GM23338 (cell line): Measurements from ENCODE around the gene LOXL3. TPM values are rescaled to one million over a fixed set of nuclear protein-coding genes. Genes with fewer than 3 reads are reported as not detected.

ENCODE experiments used
- ATAC-seq: fragments of 200-7000 bp; cut with Tn5 transposase; 3 replicates; pipeline ENCODE4 v1.9.1; 2020
- DNase-seq: peaks from one replicate; pipeline ENCODE4 v3.0.0-alpha.2; 2015; ENCODE audit warnings: low spot score
- H2AFZ ChIP-seq: fragments of 200-600 bp; sonication (generic); 2 replicates; pipeline ENCODE4 v1.8.0; 2016; ENCODE audit warnings: antibody characterized with exemption, mild to moderate bottlenecking, moderate library complexity
- H3F3A ChIP-seq: fragments of 200-600 bp; sonication (generic); replicated peaks from 2 replicates; pipeline ENCODE4 v1.8.0; 2017; ENCODE audit warnings: antibody characterized with exemption, mixed run types, low read depth
- H3K27ac ChIP-seq: fragments of 200-600 bp; sonication (generic); 2 replicates; pipeline ENCODE4 v1.6.1; 2016; ENCODE audit warnings: low read depth
- H3K27me3 ChIP-seq: fragments of 200-600 bp; sonication (generic); 2 replicates; pipeline ENCODE4 v1.8.0; 2016; ENCODE audit warnings: mild to moderate bottlenecking, mixed run types, moderate library complexity; ENCODE audit not compliant: insufficient read depth
- H3K36me3 ChIP-seq: fragments of 200-600 bp; sonication (generic); 2 replicates; pipeline ENCODE4 v1.8.0; 2016; ENCODE audit warnings: mild to moderate bottlenecking; ENCODE audit not compliant: insufficient read depth
- H3K4me1 ChIP-seq: fragments of 200-600 bp; sonication (generic); 2 replicates; pipeline ENCODE4 v1.8.0; 2016; ENCODE audit warnings: mild to moderate bottlenecking, moderate library complexity; ENCODE audit not compliant: insufficient read depth
- H3K4me2 ChIP-seq: fragments of 200-600 bp; sonication (generic); 2 replicates; pipeline ENCODE4 v1.7.1; 2017; ENCODE audit warnings: mixed run types
- H3K4me3 ChIP-seq: fragments of 200-600 bp; sonication (generic); 2 replicates; pipeline ENCODE4 v1.6.1; 2016; ENCODE audit warnings: mixed run types
- H3K79me2 ChIP-seq: fragments of 200-600 bp; sonication (generic); replicated peaks from 2 replicates; pipeline ENCODE4 v1.8.0; 2017; ENCODE audit warnings: mild to moderate bottlenecking; ENCODE audit not compliant: insufficient read depth
- H3K9me2 ChIP-seq: fragments of 200-600 bp; sonication (generic); 2 replicates; pipeline ENCODE4 v1.8.0; 2017; ENCODE audit not compliant: insufficient read depth
- H4K20me1 ChIP-seq: fragments of 200-600 bp; sonication (generic); replicated peaks from 2 replicates; pipeline ENCODE4 v1.8.0; 2017; ENCODE audit warnings: mild to moderate bottlenecking; ENCODE audit not compliant: insufficient read depth
- H3K27ac Mint-ChIP-seq: 2 replicates; pipeline ENCODE4 v1.8.0; 2020; ENCODE audit warnings: inconsistent platforms, mild to moderate bottlenecking, moderate library complexity, mixed read lengths
- H3K27me3 Mint-ChIP-seq: 3 replicates; pipeline ENCODE4 v1.8.0; 2022; ENCODE audit warnings: low read depth, mild to moderate bottlenecking, moderate library complexity, mixed read lengths, inconsistent platforms; ENCODE audit not compliant: insufficient read depth, poor library complexity
- H3K36me3 Mint-ChIP-seq: 3 replicates; pipeline ENCODE4 v1.8.0; 2021; ENCODE audit warnings: low read depth, mild to moderate bottlenecking, inconsistent platforms, moderate library complexity, mixed read lengths
- H3K4me1 Mint-ChIP-seq: 3 replicates; pipeline ENCODE4 v1.8.0; 2020; ENCODE audit warnings: mild to moderate bottlenecking, inconsistent platforms, mixed read lengths
- H3K4me3 Mint-ChIP-seq: 3 replicates; pipeline ENCODE4 v1.8.0; 2021; ENCODE audit warnings: moderate library complexity, mild to moderate bottlenecking, inconsistent platforms, mixed read lengths
- H3K9me3 Mint-ChIP-seq: 3 replicates; pipeline ENCODE4 v1.8.0; 2020; ENCODE audit warnings: moderate library complexity, mild to moderate bottlenecking, inconsistent platforms, mixed read lengths
- CREB1 ChIP-seq: fragments of 250-450 bp; sonication (Bioruptor Pico); IDR thresholded peaks from 2 replicates; pipeline ENCODE4 v1.5.0; 2020; ENCODE audit warnings: low read depth, mild to moderate bottlenecking, moderate library complexity
- EZH2 ChIP-seq: fragments of 200-600 bp; sonication (generic); IDR thresholded peaks from one replicate; pipeline ENCODE4 v1.8.0; 2017; ENCODE audit warnings: antibody characterized with exemption, mild to moderate bottlenecking, low read depth; ENCODE audit not compliant: unreplicated experiment
- JUNB ChIP-seq: IDR thresholded peaks from one replicate; pipeline ENCODE4 v1.6.1; 2016; ENCODE audit warnings: antibody characterized with exemption; ENCODE audit not compliant: unreplicated experiment
- polyA plus RNA-seq: library from polyadenylated mRNA; unstranded; fragments of >200 nt; fragmentation: Nextera tagmentation; extraction: Ambion mirVana; gene quantifications from 2 replicates; pipeline ENCODE4 v1.2.1, GENCODE V29; 2016
- total RNA-seq: library from RNA; depleted of rRNA; stranded (reverse); fragments of >200 nt; shearing (Covaris generic); gene quantifications from 2 replicates; pipeline ENCODE4 v1.2.3, GENCODE V29; 2014
- TF ChIP-seq, protein P1 (sequence below): fragments of 250-450 bp; sonication (Bioruptor Pico); IDR thresholded peaks from 2 replicates; pipeline ENCODE4 v1.5.0; 2020; ENCODE audit warnings: mild to moderate bottlenecking, moderate library complexity
- TF ChIP-seq, protein P2 (sequence below), 2 experiments: fragments of 200-600 bp in 1 of 2; sonication (generic) in 1 of 2; conservative IDR thresholded peaks; 2 replicates each; pipeline versions ENCODE4 v1.5.1 to v1.6.1; 2016 to 2017; ENCODE audit warnings: antibody characterized with exemption in 2 of 2, low read depth in 2 of 2, mild to moderate bottlenecking in 2 of 2, moderate library complexity in 1 of 2

LOXL3 gene
- total and polyA plus RNA-seq, 2 experiments from 2014 or later, result 4.7 to 14.9 TPM

DNA sequence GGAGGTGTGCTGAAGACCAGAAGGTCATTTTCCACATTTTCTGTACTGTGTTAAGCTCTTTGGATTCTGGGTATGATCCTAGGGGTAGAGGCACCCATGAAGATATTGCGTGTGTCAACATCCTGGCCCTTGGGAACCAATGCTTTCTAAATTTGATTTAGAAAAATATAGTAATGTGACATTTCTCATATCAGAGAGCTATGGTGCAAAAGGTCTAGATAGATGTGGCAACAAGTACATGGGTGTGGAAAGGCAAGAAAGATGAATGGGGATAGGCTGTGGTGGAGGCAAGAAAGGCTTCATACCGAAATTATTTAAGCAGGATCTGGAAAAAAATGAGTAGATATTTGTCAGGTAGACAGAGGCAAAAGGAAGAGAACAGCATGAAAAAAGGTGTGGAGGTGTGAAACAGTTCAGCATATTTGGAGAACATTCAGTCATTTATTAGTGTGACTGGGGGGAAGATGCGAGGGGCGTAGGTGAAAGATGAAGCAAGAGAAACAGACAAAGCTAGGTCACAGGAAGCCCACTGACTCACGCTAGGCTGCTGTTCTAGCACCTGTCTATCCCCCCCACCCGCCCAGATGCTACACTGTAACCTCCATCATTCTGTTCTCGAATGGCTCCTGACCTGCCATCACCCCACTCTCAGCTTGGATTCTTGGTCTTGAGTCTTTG lies 12.5 kb upstream of the LOXL3 start (continued):
- TF ChIP-seq, protein P1, sequence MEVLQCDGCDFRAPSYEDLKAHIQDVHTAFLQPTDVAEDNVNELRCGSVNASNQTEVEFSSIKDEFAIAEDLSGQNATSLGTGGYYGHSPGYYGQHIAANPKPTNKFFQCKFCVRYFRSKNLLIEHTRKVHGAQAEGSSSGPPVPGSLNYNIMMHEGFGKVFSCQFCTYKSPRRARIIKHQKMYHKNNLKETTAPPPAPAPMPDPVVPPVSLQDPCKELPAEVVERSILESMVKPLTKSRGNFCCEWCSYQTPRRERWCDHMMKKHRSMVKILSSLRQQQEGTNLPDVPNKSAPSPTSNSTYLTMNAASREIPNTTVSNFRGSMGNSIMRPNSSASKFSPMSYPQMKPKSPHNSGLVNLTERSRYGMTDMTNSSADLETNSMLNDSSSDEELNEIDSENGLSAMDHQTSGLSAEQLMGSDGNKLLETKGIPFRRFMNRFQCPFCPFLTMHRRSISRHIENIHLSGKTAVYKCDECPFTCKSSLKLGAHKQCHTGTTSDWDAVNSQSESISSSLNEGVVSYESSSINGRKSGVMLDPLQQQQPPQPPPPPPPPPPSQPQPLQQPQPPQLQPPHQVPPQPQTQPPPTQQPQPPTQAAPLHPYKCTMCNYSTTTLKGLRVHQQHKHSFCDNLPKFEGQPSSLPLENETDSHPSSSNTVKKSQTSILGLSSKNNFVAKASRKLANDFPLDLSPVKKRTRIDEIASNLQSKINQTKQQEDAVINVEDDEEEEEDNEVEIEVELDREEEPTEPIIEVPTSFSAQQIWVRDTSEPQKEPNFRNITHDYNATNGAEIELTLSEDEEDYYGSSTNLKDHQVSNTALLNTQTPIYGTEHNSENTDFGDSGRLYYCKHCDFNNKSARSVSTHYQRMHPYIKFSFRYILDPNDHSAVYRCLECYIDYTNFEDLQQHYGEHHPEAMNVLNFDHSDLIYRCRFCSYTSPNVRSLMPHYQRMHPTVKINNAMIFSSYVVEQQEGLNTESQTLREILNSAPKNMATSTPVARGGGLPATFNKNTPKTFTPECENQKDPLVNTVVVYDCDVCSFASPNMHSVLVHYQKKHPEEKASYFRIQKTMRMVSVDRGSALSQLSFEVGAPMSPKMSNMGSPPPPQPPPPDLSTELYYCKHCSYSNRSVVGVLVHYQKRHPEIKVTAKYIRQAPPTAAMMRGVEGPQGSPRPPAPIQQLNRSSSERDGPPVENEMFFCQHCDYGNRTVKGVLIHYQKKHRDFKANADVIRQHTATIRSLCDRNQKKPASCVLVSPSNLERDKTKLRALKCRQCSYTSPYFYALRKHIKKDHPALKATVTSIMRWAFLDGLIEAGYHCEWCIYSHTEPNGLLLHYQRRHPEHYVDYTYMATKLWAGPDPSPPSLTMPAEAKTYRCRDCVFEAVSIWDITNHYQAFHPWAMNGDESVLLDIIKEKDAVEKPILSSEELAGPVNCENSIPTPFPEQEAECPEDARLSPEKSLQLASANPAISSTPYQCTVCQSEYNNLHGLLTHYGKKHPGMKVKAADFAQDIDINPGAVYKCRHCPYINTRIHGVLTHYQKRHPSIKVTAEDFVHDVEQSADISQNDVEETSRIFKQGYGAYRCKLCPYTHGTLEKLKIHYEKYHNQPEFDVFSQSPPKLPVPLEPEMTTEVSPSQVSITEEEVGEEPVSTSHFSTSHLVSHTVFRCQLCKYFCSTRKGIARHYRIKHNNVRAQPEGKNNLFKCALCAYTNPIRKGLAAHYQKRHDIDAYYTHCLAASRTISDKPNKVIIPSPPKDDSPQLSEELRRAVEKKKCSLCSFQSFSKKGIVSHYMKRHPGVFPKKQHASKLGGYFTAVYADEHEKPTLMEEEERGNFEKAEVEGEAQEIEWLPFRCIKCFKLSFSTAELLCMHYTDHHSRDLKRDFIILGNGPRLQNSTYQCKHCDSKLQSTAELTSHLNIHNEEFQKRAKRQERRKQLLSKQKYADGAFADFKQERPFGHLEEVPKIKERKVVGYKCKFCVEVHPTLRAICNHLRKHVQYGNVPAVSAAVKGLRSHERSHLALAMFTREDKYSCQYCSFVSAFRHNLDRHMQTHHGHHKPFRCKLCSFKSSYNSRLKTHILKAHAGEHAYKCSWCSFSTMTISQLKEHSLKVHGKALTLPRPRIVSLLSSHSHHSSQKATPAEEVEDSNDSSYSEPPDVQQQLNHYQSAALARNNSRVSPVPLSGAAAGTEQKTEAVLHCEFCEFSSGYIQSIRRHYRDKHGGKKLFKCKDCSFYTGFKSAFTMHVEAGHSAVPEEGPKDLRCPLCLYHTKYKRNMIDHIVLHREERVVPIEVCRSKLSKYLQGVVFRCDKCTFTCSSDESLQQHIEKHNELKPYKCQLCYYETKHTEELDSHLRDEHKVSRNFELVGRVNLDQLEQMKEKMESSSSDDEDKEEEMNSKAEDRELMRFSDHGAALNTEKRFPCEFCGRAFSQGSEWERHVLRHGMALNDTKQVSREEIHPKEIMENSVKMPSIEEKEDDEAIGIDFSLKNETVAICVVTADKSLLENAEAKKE (CRISPR knock-in tag), result no peak
- TF ChIP-seq JUNB, result no peak

DNA sequence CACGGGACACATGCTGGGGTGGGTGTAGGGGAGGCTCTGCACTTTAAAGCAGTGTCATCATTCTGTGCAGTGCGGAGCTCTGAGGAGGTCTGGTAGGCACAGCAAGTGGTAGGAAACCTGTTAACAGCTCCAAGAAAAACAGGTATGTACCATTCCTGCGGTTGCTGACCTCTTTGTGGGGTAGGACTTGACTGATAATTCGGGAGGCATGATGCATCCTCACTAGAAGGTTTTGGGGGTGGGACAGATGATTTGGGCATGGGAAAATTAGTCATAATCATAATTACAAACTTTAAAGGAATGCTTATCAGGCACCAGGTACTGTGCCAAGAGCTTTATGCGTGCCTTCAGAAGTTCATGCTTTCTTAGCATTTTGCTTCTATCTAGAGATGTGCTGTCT lies 10.5 kb upstream of the LOXL3 start:
- Histone ChIP-seq H3K79me2 (no peaks in the 10 kb centered on the region), H3K4me1 (peaks cover 10% of the 10 kb centered on the region), H3F3A (no peaks in the 10 kb centered on the region), H3K27me3 (peaks cover 9% of the 10 kb centered on the region; the same call in 1 of the 2 replicates), H3K4me3 (no peak overlapping the region), H3K36me3 (no peaks in the 10 kb centered on the region), H2AFZ (no peak overlapping the region), H3K27ac (no peak overlapping the region), H3K4me2 (no peak overlapping the region), H3K9me2 (no peaks in the 10 kb centered on the region), H4K20me1 (no peaks in the 10 kb centered on the region; the same call in 1 of the 2 replicates)
- no peak overlapping the region for H3K27ac Mint-ChIP-seq
- peaks cover 13% of the 10 kb centered on the region for H3K27me3 Mint-ChIP-seq
- TF ChIP-seq, protein P1 (CRISPR knock-in tag), result no peak
- no peak for TF ChIP-seq CREB1 (CRISPR knock-in tag)
- TF ChIP-seq, protein P2, sequence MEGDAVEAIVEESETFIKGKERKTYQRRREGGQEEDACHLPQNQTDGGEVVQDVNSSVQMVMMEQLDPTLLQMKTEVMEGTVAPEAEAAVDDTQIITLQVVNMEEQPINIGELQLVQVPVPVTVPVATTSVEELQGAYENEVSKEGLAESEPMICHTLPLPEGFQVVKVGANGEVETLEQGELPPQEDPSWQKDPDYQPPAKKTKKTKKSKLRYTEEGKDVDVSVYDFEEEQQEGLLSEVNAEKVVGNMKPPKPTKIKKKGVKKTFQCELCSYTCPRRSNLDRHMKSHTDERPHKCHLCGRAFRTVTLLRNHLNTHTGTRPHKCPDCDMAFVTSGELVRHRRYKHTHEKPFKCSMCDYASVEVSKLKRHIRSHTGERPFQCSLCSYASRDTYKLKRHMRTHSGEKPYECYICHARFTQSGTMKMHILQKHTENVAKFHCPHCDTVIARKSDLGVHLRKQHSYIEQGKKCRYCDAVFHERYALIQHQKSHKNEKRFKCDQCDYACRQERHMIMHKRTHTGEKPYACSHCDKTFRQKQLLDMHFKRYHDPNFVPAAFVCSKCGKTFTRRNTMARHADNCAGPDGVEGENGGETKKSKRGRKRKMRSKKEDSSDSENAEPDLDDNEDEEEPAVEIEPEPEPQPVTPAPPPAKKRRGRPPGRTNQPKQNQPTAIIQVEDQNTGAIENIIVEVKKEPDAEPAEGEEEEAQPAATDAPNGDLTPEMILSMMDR (conservative IDR thresholded peaks at IDR 0.05; ENCODE audit: low read depth in 2 of 2), result no peak
- no peak for TF ChIP-seq EZH2
- ATAC-seq (no peak), DNase-seq (no peak)
- no peaks in the 10 kb centered on the region for H3K9me3 Mint-ChIP-seq
- no peaks in the 10 kb centered on the region for H3K36me3 Mint-ChIP-seq
- H3K4me1 Mint-ChIP-seq, result peaks cover 19% of the 10 kb centered on the region
- no peak overlapping the region for H3K4me3 Mint-ChIP-seq
